Suprapubic skin (tissue), 4 donors: ENCODE measurements around the gene ACTN2.

Experiments
- EP300 ChIP-seq: sonication (generic); formaldehyde crosslinking; IDR thresholded peaks from one replicate; pipeline ENCODE4 v1.6.1; 2017; ENCODE audit warnings: antibody characterized with exemption
- POLR2A ChIP-seq, 2 donors: fragments of 450-650 bp; IDR thresholded peaks; one replicate each; pipeline ENCODE4 v1.6.1; 2017; ENCODE audit warnings: antibody characterized with exemption in 2 of 2, mild to moderate bottlenecking in 2 of 2, moderate library complexity in 2 of 2
- POLR2AphosphoS5 ChIP-seq, 3 donors: sonication (generic); formaldehyde crosslinking; IDR thresholded peaks; one replicate each; pipeline ENCODE4 v1.6.1; 2017; ENCODE audit warnings: antibody characterized with exemption in 3 of 3
- TF ChIP-seq, protein P1 (sequence below), 2 donors: fragments of 200-600 bp in 1 of 2; fragments of 450-650 bp in 1 of 2; sonication (generic) in 1 of 2; IDR thresholded peaks; one replicate each; pipeline ENCODE4 v1.5.1; 2016 to 2019; ENCODE audit warnings: antibody characterized with exemption in 2 of 2, mild to moderate bottlenecking in 1 of 2, moderate library complexity in 1 of 2

DNA sequence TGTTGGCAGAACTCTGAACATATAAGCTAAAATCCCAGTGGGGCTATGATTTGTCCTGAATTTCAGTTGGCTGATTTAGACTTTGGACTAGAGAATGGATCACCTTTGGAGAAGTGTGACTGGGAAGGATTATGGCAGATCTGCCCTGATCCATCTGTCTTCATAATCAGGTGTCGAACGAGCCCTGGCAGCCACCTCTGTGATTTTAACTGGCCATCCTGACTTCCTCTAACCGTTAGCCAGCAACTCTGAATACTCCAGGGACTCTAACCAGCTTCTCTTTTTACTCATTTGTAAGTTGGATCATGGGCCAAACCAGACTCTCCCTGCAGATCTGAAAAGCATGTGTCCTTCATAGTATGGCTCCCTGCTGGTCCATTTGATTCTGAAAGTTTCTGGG is 32.0 kb downstream of the ACTN2 start:
- TF ChIP-seq, protein P1, sequence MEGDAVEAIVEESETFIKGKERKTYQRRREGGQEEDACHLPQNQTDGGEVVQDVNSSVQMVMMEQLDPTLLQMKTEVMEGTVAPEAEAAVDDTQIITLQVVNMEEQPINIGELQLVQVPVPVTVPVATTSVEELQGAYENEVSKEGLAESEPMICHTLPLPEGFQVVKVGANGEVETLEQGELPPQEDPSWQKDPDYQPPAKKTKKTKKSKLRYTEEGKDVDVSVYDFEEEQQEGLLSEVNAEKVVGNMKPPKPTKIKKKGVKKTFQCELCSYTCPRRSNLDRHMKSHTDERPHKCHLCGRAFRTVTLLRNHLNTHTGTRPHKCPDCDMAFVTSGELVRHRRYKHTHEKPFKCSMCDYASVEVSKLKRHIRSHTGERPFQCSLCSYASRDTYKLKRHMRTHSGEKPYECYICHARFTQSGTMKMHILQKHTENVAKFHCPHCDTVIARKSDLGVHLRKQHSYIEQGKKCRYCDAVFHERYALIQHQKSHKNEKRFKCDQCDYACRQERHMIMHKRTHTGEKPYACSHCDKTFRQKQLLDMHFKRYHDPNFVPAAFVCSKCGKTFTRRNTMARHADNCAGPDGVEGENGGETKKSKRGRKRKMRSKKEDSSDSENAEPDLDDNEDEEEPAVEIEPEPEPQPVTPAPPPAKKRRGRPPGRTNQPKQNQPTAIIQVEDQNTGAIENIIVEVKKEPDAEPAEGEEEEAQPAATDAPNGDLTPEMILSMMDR (IDR thresholded peaks at IDR 0.05): no peak
- no peak for TF ChIP-seq POLR2AphosphoS5 (IDR thresholded peaks at IDR 0.05)
- no peak for TF ChIP-seq EP300
- no peak for TF ChIP-seq POLR2A (IDR thresholded peaks at IDR 0.05)
